Measurements from ENCODE around the gene CEP295NL. TPM values are rescaled to one million over a fixed set of nuclear protein-coding genes. Genes with fewer than 3 reads are reported as not detected.
A peak's percentile ranks its signal among the peaks of the same experiment; 100 is the strongest.
"Not testable (repeated sequence)": the region's sequence is repeated elsewhere in the genome, so short reads cannot be mapped to it uniquely, and the experiment has no call there.

The CEP295NL gene
- polyA plus RNA-seq, 2 of the 4 experiments (the other 2 are of a cell fraction), result 0.10 to 0.13 TPM

GRCh38 chr17:78913115-78913514 lies 10.1 kb upstream of the CEP295NL start:
- H3K27ac ChIP-seq, result no peak overlapping the region
- ATAC-seq, result no peak
- no peaks in the 10 kb centered on the region for H3K9me3 ChIP-seq
- WGBS (ENCODE audit: missing lambda C conversion rate), result 94% methylated on average over 15 of the region's 15 CpGs
- peaks cover 35% of the 10 kb centered on the region for H3K4me1 ChIP-seq
- no peak for DNase-seq (ENCODE audit: low read depth in 1 of 2, low spot score in 1 of 2)
- ChIA-PET POLR2A (no interaction called here), CTCF (interaction anchor here (0.6 to 2.2 kb wide), 3 partner anchors 25 to 309 kb away, joined by 3 to 6 read pairs (median 3); no protein-coding TSS in a partner anchor)
- no peak overlapping the region for H3K4me2 ChIP-seq
- TF ChIP-seq MAX (IDR thresholded peaks at IDR 0.05), result no peak
- peak; percentile 34 for TF ChIP-seq MAFK (IDR thresholded peaks at IDR 0.05; ENCODE audit: partially characterized antibody)
- no peak for TF ChIP-seq PBX3 (IDR thresholded peaks at IDR 0.05)
- no peak for TF ChIP-seq E2F6 (IDR thresholded peaks at IDR 0.05; ENCODE audit: borderline replicate concordance, low read depth)
- H3K4me3 ChIP-seq, result no peak overlapping the region
- no peak for FAIRE-seq

GRCh38 chr17:78912082-78912481 lies 9.1 kb upstream of the CEP295NL start:
- FAIRE-seq, result no peak
- POLR2A ChIA-PET, result no interaction called here
- Histone ChIP-seq H3K4me1 (peaks cover 31% of the 10 kb centered on the region), H3K4me3 (no peak overlapping the region), H3K9me3 (no peaks in the 10 kb centered on the region), H3K27ac (peak overlapping the region in 1 of 2 experiments; percentile 17; a peak in 1 of 6 replicates), H3K4me2 (no peak overlapping the region)
- no peak for ATAC-seq
- DNase-seq (ENCODE audit: low read depth in 1 of 2, low spot score in 1 of 2), result no peak
- TF ChIP-seq FOXS1 (CRISPR knock-in tag; IDR thresholded peaks at IDR 0.05), result no peak
- TF ChIP-seq ZC3H11A (IDR thresholded peaks at IDR 0.05), result no peak
- WGBS (ENCODE audit: missing lambda C conversion rate), result 97% methylated on average over 8 of the region's 8 CpGs
- CTCF ChIA-PET, result interaction anchor here (0.7 to 2.2 kb wide), 6 partner anchors 12 to 58 kb away, joined by 3 to 6 read pairs (median 3); no protein-coding TSS in a partner anchor

GRCh38 chr17:78911543-78911942 lies 8.5 kb upstream of the CEP295NL start:
- DNase-seq (ENCODE audit: low read depth in 1 of 2, low spot score in 1 of 2); FAIRE-seq; H3K9me3 ChIP-seq; H3K4me3 ChIP-seq; POLR2A ChIA-PET; H3K4me2 ChIP-seq; ATAC-seq; H3K27ac ChIP-seq: not testable (repeated sequence)
- CTCF ChIA-PET, result interaction anchor here (0.7 to 2.7 kb wide), 8 partner anchors 12 to 61 kb away, joined by 3 to 14 read pairs (median 4); no protein-coding TSS in a partner anchor
- peaks cover 28% of the 10 kb centered on the region for H3K4me1 ChIP-seq
- WGBS (ENCODE audit: missing lambda C conversion rate), result 87% methylated on average over 7 of the region's 7 CpGs

GRCh38 chr17:78910497-78911284 lies 7.7 kb upstream of the CEP295NL start:
- no peaks in the 10 kb centered on the region for H3K9me3 ChIP-seq
- CTCF ChIA-PET, result interaction anchor here (1.0 to 2.7 kb wide), 7 partner anchors 11 to 61 kb away, joined by 3 to 14 read pairs (median 5); no protein-coding TSS in a partner anchor
- peaks cover 19% of the 10 kb centered on the region for H3K4me1 ChIP-seq
- FAIRE-seq (no peak), DNase-seq (ENCODE audit: low read depth in 1 of 2, low spot score in 1 of 2) (no peak), ATAC-seq (no peak)
- POLR2A ChIA-PET, result no interaction called here
- H3K27ac ChIP-seq, result no peak overlapping the region
- TF ChIP-seq EP300 (IDR thresholded peaks at IDR 0.05), result no peak
- no peak overlapping the region for H3K4me3 ChIP-seq
- 94% methylated on average over 11 of the region's 11 CpGs for WGBS (ENCODE audit: missing lambda C conversion rate)
- H3K4me2 ChIP-seq, result no peak overlapping the region

- no peak overlapping the region for H3K4me3 ChIP-seq
- no peak for TF ChIP-seq E2F6 (IDR thresholded peaks at IDR 0.05; ENCODE audit: borderline replicate concordance, low read depth)
- no peak for TF ChIP-seq USF2 (IDR thresholded peaks at IDR 0.05)
- no peak for ATAC-seq
- 40% methylated on average over 4 of the region's 4 CpGs for WGBS (ENCODE audit: missing lambda C conversion rate)
- no peaks in the 10 kb centered on the region for H3K9me3 ChIP-seq
- H3K27ac ChIP-seq, result peak overlapping the region in 1 of 2 experiments; percentile 48; a peak in 3 of 6 replicates
- ChIA-PET POLR2A (interaction anchor here (1.5 kb wide), 1 partner anchor 15 kb away, joined by 5 read pairs; no protein-coding TSS in a partner anchor), CTCF (interaction anchor here (1.0 to 1.3 kb wide), 5 partner anchors 9 to 63 kb away, joined by 3 to 10 read pairs (median 3); no protein-coding TSS in a partner anchor)
- peaks cover 27% of the 10 kb centered on the region for H3K4me1 ChIP-seq
- no peak for FAIRE-seq
- peak overlapping the region; percentile 35 for H3K4me2 ChIP-seq
- DNase-seq (ENCODE audit: low read depth in 1 of 2, low spot score in 1 of 2), result no peak
Measured at GRCh38 chr17:78908426-78908825, 5.4 kb upstream of the CEP295NL start.

Measured in A549 (cell line).